ENCODE data around the gene DZIP3.

DZIP3 gene

DNA sequence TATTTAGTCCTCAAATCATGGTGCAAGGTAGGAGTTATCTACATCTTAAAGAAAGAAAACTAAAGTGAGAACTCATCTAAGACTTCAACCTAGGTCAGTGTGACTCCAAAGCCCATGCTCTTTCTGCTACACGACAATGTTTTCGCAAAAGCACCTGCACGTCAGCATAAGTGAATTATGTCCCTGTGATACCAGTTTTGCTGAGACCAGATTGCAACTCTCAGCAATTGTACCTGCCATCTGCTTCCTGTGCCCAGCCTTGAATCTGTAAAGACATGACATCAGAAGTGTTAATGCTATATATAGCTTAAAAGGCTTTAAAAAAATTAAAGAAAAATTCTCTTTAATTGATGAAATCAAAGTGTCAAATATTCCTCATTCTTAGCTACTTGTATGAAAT lies 124.3 kb downstream of the DZIP3 start:
- no peaks in the 10 kb centered on the region for H3K36me3 ChIP-seq (ENCODE audit: insufficient read depth, low read length)
- H3K27ac ChIP-seq (ENCODE audit: low read depth, low read length): no peak overlapping the region
- no peak overlapping the region for H3K4me3 ChIP-seq (ENCODE audit: low read depth in 1 of 2, low read length in 2 of 2)
- no peaks in the 10 kb centered on the region for H3K4me1 ChIP-seq (ENCODE audit: insufficient read depth, low read length)
- H3K9ac ChIP-seq (ENCODE audit: low read length): no peak overlapping the region
- no peaks in the 10 kb centered on the region for H3K27me3 ChIP-seq (ENCODE audit: control insufficient read depth in 1 of 2, insufficient read depth in 2 of 2, low read length in 2 of 2)
- no peaks in the 10 kb centered on the region for H3K9me3 ChIP-seq (ENCODE audit: low read length)

DNA sequence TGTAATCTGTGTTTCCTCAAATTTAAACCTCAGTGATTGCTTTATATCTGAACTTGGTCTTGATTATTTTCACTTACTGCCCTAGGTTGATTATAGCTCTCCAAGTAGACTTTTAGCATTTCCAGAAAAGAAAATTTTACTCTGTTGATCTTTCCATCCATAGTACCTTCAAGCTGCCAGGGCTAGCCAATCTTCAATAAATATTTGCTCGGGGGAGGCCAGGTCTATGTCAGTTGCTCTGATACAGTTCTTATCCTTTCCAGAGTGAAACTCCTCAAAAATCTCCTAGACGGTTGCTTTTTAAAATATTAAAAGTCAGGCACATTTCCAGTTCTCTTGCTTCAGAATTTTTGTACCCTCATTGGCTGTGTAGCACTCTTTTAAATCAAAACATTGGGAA lies 128.9 kb downstream of the DZIP3 start:
- H3K36me3 ChIP-seq (ENCODE audit: insufficient read depth, low read length): no peaks in the 10 kb centered on the region
- H3K9me3 ChIP-seq (ENCODE audit: low read length): no peaks in the 10 kb centered on the region
- H3K27ac ChIP-seq (ENCODE audit: low read depth, low read length): no peak overlapping the region

DNA sequence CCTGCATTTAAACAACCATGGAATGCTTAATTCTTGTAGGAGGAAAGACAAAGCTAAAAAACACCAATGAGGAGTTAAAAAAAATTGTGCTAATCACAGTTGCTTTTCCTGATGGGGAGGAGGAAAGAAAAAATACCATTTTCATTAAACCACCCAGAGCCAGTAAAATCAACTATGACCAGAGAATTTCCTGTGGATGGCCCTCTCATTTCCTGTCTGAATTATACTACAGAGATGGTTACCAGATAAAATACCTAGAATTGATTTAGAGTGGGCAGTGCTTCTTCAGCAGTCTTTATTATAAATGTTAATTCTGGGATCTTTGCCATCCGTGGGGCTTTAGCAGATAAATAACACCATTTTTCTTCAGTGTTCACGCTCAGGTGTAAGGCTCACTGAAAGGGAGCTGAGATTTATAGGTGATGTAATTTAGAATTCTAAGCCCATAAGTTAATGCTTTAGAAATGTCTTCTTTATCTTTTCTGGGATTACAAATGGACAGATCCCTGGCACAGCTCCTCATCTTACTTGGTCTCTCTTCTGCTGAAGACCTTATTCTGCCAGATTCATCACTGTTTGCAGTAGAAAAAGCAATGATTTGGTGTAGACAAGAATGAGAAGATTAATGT lies 129.8 kb downstream of the DZIP3 start:
- H3K9ac ChIP-seq (ENCODE audit: low read length): no peak overlapping the region
- H3K4me1 ChIP-seq (ENCODE audit: insufficient read depth, low read length): no peaks in the 10 kb centered on the region
- H3K4me3 ChIP-seq (ENCODE audit: low read depth in 1 of 2, low read length in 2 of 2): no peak overlapping the region
- no peaks in the 10 kb centered on the region for H3K9me3 ChIP-seq (ENCODE audit: low read length)
- H3K36me3 ChIP-seq (ENCODE audit: insufficient read depth, low read length): no peaks in the 10 kb centered on the region
- no peak overlapping the region for H3K27ac ChIP-seq (ENCODE audit: low read depth, low read length)
- no peaks in the 10 kb centered on the region for H3K27me3 ChIP-seq (ENCODE audit: control insufficient read depth in 1 of 2, insufficient read depth in 2 of 2, low read length in 2 of 2)

More for the DNA sequence above, 128.9 kb downstream of the DZIP3 start:
- H3K4me3 ChIP-seq (ENCODE audit: low read depth in 1 of 2, low read length in 2 of 2): no peak overlapping the region
- no peaks in the 10 kb centered on the region for H3K27me3 ChIP-seq (ENCODE audit: control insufficient read depth in 1 of 2, insufficient read depth in 2 of 2, low read length in 2 of 2)
- no peaks in the 10 kb centered on the region for H3K4me1 ChIP-seq (ENCODE audit: insufficient read depth, low read length)
- no peak overlapping the region for H3K9ac ChIP-seq (ENCODE audit: low read length)

DNA sequence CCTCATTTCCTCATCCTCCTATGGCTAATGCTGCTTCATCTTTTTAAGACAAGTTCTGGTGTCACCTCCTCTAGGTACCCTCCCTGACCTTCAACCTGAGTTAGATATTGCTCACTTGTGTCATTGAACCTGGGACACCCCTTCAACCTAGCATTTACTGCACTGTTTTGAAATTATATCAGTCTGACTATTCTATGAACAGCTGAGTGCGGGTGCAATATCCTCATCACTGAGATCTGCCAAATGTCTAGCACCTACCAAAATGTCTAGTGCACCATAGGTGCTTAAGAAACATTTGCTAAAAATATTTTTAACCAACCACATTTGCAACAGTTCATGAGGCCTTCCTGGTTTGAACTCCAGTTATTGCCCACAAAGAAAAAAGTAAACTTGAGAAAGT lies 133.2 kb downstream of the DZIP3 start:
- no peaks in the 10 kb centered on the region for H3K27me3 ChIP-seq (ENCODE audit: control insufficient read depth in 1 of 2, insufficient read depth in 2 of 2, low read length in 2 of 2)
- no peak overlapping the region for H3K4me3 ChIP-seq (ENCODE audit: low read depth in 1 of 2, low read length in 2 of 2)
- no peak overlapping the region for H3K9ac ChIP-seq (ENCODE audit: low read length)
- no peaks in the 10 kb centered on the region for H3K36me3 ChIP-seq (ENCODE audit: insufficient read depth, low read length)
- H3K4me1 ChIP-seq (ENCODE audit: insufficient read depth, low read length): no peaks in the 10 kb centered on the region
- no peak overlapping the region for H3K27ac ChIP-seq (ENCODE audit: low read depth, low read length)
- H3K9me3 ChIP-seq (ENCODE audit: low read length): no peaks in the 10 kb centered on the region

DNA sequence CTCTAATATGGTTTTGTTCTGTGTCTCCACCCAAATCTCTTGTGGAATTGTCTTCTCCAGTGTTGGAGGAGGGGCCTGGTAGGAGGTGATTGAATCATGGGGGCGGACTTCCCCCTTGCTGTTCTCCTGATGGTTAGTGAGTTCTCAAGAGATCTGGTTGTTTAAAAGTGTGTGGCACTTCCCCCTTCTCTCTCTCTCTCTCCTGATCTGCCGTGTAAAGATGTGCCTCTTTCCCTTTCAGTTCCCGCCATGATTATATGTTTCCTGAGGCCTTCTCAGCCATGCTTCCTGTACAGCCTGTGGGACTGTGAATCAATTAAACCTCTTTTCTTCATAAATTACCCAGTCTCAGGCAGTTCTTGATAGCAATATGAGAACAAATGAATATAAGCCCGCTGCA lies 134.6 kb downstream of the DZIP3 start:
- Histone ChIP-seq H3K9ac (ENCODE audit: low read length) (no peak overlapping the region), H3K36me3 (ENCODE audit: insufficient read depth, low read length) (no peaks in the 10 kb centered on the region), H3K27me3 (ENCODE audit: control insufficient read depth in 1 of 2, insufficient read depth in 2 of 2, low read length in 2 of 2) (no peaks in the 10 kb centered on the region), H3K27ac (ENCODE audit: low read depth, low read length) (no peak overlapping the region), H3K4me3 (ENCODE audit: low read depth in 1 of 2, low read length in 2 of 2) (no peak overlapping the region), H3K4me1 (ENCODE audit: insufficient read depth, low read length) (no peaks in the 10 kb centered on the region), H3K9me3 (ENCODE audit: low read length) (no peaks in the 10 kb centered on the region)

DNA sequence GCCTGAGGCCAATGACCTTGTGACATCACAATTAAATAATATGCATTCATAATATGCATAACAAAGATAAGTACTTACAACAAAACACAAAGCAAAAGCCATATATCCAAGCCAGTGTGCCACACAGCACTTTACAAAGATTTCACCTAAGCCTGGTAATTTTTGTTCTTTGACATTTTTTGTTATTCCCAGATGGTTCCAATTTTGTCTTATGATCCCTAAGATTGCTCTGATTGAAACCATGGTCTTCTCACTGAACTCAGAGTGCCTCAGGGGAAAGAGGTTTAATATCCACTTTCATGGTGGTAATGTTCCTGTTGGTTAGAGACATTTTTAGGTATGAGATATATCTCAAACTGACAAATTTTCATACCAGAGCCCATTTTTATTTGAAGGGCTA lies 138.6 kb downstream of the DZIP3 start:
- H3K4me1 ChIP-seq (ENCODE audit: insufficient read depth, low read length): no peaks in the 10 kb centered on the region
- H3K27ac ChIP-seq (ENCODE audit: low read depth, low read length): no peak overlapping the region
- H3K27me3 ChIP-seq (ENCODE audit: control insufficient read depth in 1 of 2, insufficient read depth in 2 of 2, low read length in 2 of 2): no peaks in the 10 kb centered on the region
- no peak overlapping the region for H3K4me3 ChIP-seq (ENCODE audit: low read depth in 1 of 2, low read length in 2 of 2)
- H3K36me3 ChIP-seq (ENCODE audit: insufficient read depth, low read length): no peaks in the 10 kb centered on the region
- no peak overlapping the region for H3K9ac ChIP-seq (ENCODE audit: low read length)
- no peaks in the 10 kb centered on the region for H3K9me3 ChIP-seq (ENCODE audit: low read length)

DNA sequence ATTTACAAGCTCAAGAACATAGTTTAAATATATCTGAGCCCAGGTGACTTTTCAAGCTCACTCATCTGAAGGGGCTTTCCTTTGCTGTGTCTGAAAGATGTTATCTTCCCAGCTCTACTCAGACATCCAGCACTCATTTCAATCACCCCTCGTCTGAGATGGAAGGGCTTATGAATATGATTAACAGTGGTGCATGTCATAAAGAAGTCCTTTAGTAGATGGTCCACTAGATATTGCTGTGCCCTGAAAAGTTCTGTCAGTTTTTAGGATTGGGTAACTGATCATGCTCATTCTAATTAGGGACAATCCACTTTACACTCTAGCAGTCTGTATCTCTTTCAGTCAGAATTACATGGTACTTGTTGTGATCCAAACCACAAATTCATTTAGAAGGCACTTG lies 139.4 kb downstream of the DZIP3 start:
- Histone ChIP-seq H3K36me3 (ENCODE audit: insufficient read depth, low read length) (no peaks in the 10 kb centered on the region), H3K9me3 (ENCODE audit: low read length) (no peaks in the 10 kb centered on the region), H3K9ac (ENCODE audit: low read length) (no peak overlapping the region), H3K4me3 (ENCODE audit: low read depth in 1 of 2, low read length in 2 of 2) (no peak overlapping the region), H3K27ac (ENCODE audit: low read depth, low read length) (no peak overlapping the region), H3K4me1 (ENCODE audit: insufficient read depth, low read length) (no peaks in the 10 kb centered on the region), H3K27me3 (ENCODE audit: control insufficient read depth in 1 of 2, insufficient read depth in 2 of 2, low read length in 2 of 2) (no peaks in the 10 kb centered on the region)

DNA sequence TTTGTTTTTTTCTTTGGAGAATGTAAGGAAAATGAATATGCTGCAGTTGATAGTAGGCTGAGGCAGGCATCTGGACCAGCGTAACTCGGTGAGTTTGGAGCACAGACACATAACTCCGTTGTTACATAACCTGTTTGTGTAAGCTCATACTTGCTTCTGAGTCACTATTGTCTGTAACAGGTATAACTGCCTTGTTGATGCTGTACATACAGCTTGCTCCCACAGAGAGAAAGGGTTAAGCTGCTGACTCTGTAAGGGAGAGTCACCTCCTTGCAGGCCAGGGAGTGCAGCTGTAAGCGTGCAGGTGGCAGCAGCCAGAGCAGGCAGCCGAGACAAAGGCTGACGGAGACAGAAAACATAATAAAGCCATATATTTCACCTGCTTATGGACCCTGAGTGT lies 147.3 kb downstream of the DZIP3 start:
- Histone ChIP-seq H3K27me3 (ENCODE audit: control insufficient read depth in 1 of 2, insufficient read depth in 2 of 2, low read length in 2 of 2) (no peaks in the 10 kb centered on the region), H3K36me3 (ENCODE audit: insufficient read depth, low read length) (no peaks in the 10 kb centered on the region), H3K9ac (ENCODE audit: low read length) (no peak overlapping the region), H3K9me3 (ENCODE audit: low read length) (no peaks in the 10 kb centered on the region), H3K4me1 (ENCODE audit: insufficient read depth, low read length) (no peaks in the 10 kb centered on the region), H3K4me3 (ENCODE audit: low read depth in 1 of 2, low read length in 2 of 2) (no peak overlapping the region), H3K27ac (ENCODE audit: low read depth, low read length) (no peak overlapping the region)

DNA sequence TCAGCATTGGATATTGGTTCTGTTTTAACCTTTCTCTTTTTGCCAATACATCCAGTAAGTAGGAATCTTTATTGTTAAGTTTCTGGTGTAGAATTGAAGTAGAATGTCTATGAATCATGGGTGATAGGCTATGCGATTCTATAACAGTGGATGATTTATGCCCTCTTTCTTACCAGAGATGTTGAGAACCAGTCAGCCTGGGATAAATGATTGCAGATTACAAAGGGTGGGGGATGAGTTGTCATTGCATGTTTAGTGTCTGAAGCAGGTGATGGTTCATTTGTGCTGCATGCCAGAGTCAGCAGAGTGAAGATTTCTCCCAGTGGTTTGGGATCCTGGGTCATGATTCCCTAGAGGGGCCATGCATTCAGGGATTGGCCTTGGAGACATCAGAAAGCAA lies 153.4 kb downstream of the DZIP3 start:
- no peak overlapping the region for H3K4me3 ChIP-seq (ENCODE audit: low read depth in 1 of 2, low read length in 2 of 2)
- H3K27ac ChIP-seq (ENCODE audit: low read depth, low read length): no peak overlapping the region
- no peak overlapping the region for H3K9ac ChIP-seq (ENCODE audit: low read length)
- H3K36me3 ChIP-seq (ENCODE audit: insufficient read depth, low read length): no peaks in the 10 kb centered on the region
- no peaks in the 10 kb centered on the region for H3K4me1 ChIP-seq (ENCODE audit: insufficient read depth, low read length)
- no peaks in the 10 kb centered on the region for H3K9me3 ChIP-seq (ENCODE audit: low read length)
- H3K27me3 ChIP-seq (ENCODE audit: control insufficient read depth in 1 of 2, insufficient read depth in 2 of 2, low read length in 2 of 2): no peaks in the 10 kb centered on the region
